HL-60 (cell line): ENCODE results near the gene DENND6B.
"Not testable (repeated sequence)": the region's sequence is repeated elsewhere in the genome, so short reads cannot be mapped to it uniquely, and the experiment has no call there.

Source experiments
- DNase-seq, 2 experiments: peaks; one replicate each; pipeline ENCODE4 v3.0.0-alpha.2; 2010 to 2020; ENCODE audit warnings: low read depth in 1 of 2, low spot score in 1 of 2
- H3K27ac ChIP-seq: fragments of 250-450 bp; sonication (Bioruptor Pico); replicated peaks from 2 replicates; pipeline ENCODE4 v1.5.1; 2020; ENCODE audit warnings: mild to moderate bottlenecking, moderate library complexity
- H3K27me3 ChIP-seq: fragments of 250-450 bp; sonication (Bioruptor Pico); 2 replicates; pipeline ENCODE4 v1.5.1; 2021; ENCODE audit warnings: mild to moderate bottlenecking, moderate library complexity; ENCODE audit not compliant: insufficient read depth, poor library complexity, severe bottlenecking
- H3K4me3 ChIP-seq: replicated peaks from 2 replicates; pipeline ENCODE4 v1.5.1; 2011; ENCODE audit warnings: mild to moderate bottlenecking, control low read depth, low read length; ENCODE audit not compliant: insufficient read depth
- CTCF ChIP-seq: IDR thresholded peaks from one replicate; pipeline ENCODE4 v1.5.1; 2011; ENCODE audit warnings: low read length, control low read depth, inconsistent platforms; ENCODE audit not compliant: insufficient read depth
- GABPA ChIP-seq: IDR thresholded peaks from 2 replicates; pipeline ENCODE4 v1.6.1; 2012; ENCODE audit warnings: low read depth
- POLR2AphosphoS5 ChIP-seq: IDR thresholded peaks from 2 replicates; pipeline ENCODE4 v1.6.1; 2012; ENCODE audit warnings: low read depth
- REST ChIP-seq: IDR thresholded peaks from 2 replicates; pipeline ENCODE4 v1.6.1; 2012; ENCODE audit warnings: low read depth; ENCODE audit not compliant: insufficient replicate concordance
- SPI1 ChIP-seq: IDR thresholded peaks from 2 replicates; pipeline ENCODE4 v1.6.1; 2012; ENCODE audit warnings: low read depth, mild to moderate bottlenecking, borderline replicate concordance

The DENND6B gene

GRCh38 chr22:50323900-50324299 lies 2.9 kb downstream of the DENND6B start:
- H3K27ac ChIP-seq, result no peak overlapping the region
- no peak overlapping the region for H3K4me3 ChIP-seq
- H3K27me3 ChIP-seq, result no peaks in the 10 kb centered on the region
- TF ChIP-seq CTCF (no peak), SPI1 (no peak), REST (no peak), POLR2AphosphoS5 (no peak), GABPA (no peak)
- no peak for DNase-seq

- not testable (repeated sequence) for H3K4me3 ChIP-seq
Observed at GRCh38 chr22:50322382-50323104, 4.3 kb downstream of the DENND6B start.

GRCh38 chr22:50320671-50321325 lies 6.0 kb downstream of the DENND6B start:
- TF ChIP-seq POLR2AphosphoS5 (no peak), GABPA (no peak), SPI1 (no peak), CTCF (no peak), REST (no peak)
- Histone ChIP-seq H3K27me3 (no peaks in the 10 kb centered on the region), H3K4me3 (no peak overlapping the region), H3K27ac (no peak overlapping the region)
- no peak for DNase-seq

More at GRCh38 chr22:50322382-50323104, 4.3 kb downstream of the DENND6B start:
- not testable (repeated sequence) for H3K27ac ChIP-seq, H3K27me3 ChIP-seq, DNase-seq

- H3K27ac ChIP-seq, result no peak overlapping the region
- DNase-seq, result no peak
Observed at GRCh38 chr22:50320116-50320515, 6.7 kb downstream of the DENND6B start.

More at GRCh38 chr22:50320116-50320515, 6.7 kb downstream of the DENND6B start:
- TF ChIP-seq POLR2AphosphoS5 (no peak), CTCF (no peak), SPI1 (no peak), REST (no peak), GABPA (no peak)
- H3K4me3 ChIP-seq, result no peak overlapping the region
- H3K27me3 ChIP-seq, result no peaks in the 10 kb centered on the region
